Measurements from ENCODE around the gene NDUFS7.
"Not testable (repeated sequence)": the region's sequence is repeated elsewhere in the genome, so short reads cannot be mapped to it uniquely, and the experiment has no call there.

The NDUFS7 gene

DNA sequence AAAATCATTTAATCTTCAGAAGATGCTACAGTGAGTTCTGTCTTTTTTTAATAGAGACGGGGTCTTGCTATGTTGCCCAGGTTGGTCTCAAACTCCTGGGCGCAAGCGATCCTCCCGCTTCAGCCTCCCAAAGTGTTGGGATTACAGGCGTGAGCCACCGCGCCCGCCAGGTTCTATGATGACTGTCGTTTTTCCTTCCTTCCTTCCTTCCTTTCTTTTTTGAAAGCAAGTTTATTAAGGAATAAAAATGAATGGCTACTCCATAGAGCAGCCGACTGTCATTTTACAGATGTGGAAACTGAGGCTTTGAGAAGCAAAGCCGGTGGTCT lies 18.1 kb downstream of the NDUFS7 start:
- DNase-seq: no peak

DNA sequence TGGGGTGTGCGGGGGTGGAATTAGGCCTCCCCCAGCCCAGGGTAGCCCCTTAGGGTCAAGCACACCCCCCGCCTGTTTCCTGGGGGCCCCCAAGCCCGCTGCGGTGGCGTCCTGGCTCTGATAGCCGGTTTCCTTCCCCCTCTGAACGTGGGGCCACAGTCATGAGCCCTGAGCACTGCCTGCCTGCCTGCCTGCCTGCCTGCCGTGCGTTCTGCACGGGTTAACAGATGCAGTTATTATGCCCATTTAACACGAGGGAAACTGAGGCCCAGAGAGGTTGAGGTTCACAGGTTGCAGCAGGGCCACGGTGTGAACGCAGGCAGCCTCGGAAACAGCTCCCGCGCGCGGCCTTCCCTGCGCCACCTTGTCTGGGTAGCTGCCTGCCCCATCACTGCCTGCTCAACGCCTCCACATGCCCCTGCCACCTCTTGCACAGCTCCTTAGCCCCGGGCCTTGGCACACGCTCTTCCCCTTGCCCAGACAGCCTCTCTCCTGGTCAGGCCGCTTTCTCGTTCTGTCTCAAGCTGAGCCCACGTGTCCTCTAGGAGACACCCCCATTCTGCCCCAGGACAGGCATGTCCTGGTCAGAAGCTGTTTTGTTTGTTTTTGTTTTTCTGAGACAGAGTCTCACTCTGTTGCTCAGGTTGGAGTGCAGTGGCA lies 18.8 kb downstream of the NDUFS7 start:
- DNase-seq: no peak

DNA sequence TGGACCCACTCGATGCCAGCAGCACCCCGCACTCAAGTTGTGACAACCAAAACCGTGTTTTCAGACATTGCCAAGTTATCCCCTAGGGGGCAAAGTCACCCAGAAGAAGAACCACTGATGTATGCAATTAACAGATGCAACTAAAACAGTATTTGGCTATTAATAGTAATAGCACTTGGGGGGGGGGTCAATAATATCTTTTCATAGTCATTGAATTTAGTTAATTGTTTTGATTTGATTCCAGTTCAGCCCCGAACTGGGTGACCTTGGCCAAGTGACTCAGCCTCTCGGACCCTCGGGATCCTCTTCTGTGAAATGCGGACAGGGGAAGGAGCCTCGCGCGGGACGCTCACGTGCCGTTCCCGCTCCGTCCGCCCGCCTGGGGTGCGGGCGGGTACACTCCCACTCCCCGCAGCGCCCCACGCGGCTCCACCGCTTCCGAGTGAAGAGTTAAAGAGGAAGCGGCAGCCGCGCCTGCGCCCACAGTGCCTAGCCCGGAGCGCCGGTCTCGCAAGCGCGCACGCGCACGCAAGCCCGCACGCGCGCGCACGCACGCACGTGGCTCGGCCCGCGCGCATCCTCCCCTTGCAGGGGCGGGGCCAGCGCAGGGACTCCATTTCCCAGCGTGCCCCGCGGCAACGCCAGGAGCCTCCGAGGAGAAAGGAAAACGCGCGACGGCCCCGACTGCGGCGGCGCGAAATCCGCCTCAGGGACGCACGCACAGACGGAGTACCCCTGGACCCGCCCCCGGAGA lies 23.2 kb downstream of the NDUFS7 start:
- DNase-seq: peak; percentile 91

DNA sequence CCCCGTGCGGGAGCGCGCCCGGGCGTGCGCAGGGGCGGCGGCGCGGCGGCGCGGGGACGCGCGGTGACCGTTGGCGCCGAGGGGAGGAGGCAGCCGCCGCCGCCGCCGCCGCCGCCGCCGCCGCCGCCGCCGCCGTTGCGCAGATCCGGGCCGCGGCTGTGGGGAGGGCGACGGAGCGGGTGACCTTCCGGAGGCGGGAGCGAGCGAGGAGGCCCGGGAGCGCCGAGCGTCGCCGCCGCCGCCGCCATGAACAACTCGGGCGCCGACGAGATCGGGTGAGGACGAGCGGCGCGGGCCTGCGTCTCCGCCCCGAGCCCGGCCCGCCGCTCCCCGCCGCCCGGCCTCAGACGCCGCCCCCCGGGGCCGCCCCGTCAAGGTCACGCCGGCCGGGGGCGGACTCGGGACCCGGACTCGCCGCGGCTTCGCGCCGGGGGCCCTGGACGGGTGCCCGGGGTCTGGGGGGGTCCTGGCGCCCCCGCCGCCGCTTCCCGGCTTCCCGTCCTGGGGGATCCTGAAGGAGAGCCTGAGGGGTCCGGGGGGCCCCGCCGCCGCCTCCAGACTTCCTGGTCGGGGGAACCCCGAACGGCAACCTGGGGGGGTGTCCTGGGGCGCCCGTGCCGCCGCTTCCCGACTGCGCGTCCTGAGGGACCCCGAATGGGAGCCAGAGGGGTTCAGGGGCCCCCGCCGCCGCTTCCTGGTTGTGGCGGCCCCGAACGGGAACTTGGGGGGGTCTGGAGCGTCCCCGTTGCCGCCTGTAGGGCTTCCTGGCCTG lies 24.0 kb downstream of the NDUFS7 start, which contains the start of gene DAZAP1:
Gene DAZAP1 (plus strand): TSS at position 59 of the 772 bp plus-strand sequence. CDS start 188 bp downstream, at position 247.
- DNase-seq: no peak

DNA sequence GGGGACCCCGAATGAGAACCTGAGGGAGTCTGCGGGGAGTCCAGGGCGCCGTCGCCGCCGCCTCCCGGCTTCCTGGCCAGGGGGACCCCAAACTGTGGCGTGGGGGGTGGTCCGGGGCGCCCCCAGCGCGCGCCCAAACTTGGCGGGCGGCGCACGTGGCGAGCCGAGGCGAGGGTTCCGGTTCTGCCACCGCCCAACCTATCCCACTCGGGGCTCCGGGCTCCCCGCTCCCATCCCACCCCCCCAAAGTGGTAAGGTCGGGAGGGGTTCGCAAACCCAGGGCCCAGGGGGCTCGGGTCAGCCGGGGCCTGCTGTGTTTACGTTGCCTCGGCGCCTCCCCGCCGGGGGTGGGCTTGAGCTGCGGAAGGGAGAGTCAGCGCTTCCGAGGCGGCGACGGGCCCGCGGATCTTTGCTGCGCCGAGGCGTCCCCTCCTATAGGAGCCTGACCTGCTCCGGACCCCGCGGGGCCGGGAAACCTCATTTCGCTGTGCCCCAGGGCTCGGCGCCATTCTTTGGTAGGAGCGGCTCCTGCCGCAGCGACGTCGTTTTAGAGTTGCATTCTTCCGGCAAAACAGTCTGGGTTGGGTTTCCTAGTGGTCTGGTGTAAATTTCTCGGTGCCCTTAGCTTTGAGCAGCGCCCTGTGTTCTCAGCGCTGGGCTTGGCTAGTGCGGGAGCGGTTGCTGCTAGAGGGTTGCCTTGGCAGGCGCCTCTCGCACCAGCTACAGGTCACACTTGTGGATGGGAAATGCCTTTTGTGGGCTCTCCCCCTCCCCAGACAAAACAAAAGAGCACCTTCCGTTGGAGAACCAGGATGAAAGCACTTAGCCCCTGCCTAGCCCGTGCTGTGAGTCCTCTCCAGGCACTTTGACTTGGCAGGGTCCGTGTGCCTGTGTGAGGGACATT lies 24.8 kb downstream of the NDUFS7 start:
- no peak for DNase-seq

DNA sequence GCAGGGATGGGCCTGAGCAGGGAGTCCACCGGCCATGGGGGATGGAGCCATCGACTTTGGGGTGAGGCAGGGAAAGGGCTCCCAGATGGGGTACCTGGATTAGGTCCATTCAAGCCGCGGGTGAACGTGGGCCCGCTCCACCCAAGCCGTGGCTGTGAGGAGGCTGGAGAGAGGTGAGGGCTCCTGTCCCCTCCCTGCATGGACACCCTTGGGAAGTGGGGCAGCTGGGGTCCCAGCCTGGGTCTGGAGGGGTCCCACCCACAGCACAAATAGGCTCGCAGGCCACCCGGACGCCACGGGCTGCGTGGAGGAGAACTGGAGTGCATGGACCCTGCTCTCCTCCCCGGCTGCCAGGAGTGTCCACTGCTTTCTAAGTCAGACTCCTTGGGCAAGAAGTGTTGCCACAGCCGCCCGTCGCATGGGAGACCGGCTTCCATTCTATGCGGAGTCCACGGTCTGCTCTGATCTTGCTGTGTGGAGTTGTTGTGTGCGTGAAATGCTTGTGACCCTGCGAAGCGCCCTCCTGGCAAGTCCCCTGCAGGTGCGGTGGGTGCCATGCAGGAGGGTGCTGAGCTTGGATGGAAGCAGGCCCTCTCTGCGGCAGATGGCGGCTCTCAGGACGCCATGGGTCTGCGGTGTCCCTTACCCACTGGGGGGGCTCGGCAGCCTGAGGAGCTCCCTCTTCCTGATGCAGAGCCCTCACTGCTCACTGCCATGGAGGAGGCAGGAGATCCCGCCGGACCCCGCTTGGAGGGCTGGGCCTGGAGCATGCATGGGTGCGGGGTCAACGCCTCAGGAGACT lies 25.7 kb downstream of the NDUFS7 start:
- no peak for DNase-seq

DNA sequence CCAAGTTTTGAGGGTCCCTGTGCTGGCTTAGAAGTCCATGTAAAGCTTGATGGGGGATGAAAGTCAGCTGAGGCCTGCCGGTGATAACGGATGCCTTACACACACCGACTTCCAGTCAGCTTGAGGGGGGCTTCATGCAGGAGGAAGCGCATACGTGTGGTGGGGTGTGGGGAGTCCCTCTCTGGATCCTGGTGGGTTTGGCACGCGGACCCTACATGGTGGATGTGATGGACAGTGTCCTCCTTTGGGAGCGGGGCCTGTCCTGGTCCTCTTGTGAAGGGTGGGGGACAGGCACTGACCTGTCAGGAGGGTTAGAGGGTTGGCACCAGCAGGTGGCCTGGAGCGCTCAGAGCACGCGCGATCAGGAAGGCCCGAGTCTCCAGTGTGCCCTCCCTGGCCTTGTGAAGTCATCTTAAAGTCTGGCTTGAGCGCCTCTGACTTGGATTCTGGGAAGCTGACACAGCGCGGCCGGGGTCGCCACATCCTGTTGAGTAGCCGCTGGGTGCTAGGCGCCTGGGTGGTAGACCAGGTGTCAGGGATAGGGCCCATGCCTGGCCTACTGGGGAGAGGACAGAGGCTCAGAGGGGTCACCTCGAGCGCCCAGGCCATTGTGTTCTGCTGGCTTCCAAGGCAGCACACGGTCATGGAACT lies 26.6 kb downstream of the NDUFS7 start:
- DNase-seq: no peak

DNA sequence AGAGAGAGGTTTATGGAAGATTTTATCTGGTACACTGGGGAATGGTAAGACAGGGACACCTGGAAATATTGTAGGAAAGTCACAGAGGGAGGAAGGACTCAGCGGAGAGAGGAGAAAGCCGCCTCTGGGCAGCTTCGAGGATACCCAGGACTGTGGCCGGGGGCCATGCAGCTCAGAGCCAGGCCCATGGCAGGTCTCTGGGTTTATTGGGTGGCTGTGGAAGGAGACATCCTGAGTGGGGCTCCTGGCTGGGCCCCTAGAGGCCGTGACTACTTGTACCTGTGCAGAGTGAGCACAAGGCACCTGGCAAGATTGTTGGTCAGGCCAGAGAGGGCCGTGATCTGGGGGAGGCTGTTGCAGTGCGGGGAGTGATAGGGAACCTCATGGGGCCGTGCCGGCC lies 27.1 kb downstream of the NDUFS7 start:
- no peak for DNase-seq

DNA sequence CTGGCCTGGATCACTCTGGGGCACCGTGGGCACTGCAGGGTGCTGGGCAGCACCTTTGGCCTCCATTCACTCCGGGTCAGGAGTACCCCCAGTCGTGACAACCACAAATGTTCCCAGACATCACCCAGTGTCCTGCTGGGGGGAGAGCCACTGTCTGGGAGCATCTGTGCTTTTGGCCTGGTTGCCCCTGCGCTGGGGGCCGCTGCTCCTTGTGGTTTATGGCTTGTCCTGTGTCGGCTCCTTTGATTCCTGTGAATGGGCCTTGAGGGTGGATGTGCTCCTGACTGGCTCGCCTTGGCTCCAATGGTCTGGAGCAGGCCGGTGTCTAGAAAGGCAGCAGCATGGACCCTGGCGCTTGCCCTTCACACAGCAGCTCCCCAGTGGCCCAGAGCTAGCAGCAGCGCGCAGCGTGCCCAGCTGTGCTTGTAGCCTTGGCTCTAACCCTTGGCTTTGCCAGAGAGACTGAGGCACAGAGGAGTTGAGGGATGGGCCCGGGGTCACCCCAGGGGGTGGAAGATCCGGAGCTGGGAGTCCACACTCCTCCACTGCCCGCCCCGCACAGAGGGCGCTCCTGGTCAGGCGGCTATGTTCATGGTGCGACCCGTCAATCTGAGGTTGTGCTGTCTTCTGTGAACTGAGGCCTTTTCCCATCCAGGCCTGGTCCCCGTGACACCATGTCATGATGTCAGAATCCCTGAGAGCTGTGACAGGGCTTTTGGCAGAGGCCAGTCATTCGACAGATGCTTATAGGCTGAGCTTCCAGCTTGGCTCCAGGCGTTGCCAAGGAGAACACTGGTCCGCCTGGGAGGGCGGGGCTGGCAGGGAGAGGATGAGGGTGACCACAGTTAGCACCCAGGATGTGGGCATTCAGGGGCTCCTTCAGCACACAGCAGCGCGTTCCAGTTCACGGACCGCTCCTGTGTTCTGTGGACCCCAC lies 27.8 kb downstream of the NDUFS7 start:
- no peak for DNase-seq

DNA sequence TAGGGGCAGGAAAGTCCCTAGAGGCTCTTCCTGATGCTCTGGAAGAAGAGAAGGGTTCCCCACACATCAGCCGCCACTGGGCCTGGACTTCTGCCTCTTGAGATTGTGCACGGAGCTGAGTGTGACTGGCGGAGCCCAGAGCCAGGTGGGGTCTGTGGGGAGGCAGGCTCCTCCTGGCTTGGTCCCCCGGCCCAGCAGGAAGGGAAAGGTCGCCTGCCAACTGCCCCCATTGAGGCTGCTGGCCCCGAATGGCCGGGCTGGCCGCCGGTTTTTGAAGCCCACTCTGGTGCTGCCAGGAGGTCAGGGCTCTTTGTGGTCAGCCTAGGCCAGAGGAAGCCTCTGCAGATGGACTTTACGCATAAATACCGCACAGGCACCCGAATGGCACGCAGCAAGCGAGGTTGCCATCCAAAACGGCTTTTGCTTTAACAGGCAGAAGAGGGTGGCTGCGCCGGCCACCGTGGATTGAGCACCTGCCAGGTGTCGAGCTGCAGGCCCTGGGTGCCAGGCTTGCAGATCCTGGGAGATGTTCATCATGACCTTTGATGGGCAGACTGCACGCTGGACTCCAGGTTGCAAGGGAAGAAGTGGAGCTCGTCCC lies 28.7 kb downstream of the NDUFS7 start:
- DNase-seq: no peak

DNA sequence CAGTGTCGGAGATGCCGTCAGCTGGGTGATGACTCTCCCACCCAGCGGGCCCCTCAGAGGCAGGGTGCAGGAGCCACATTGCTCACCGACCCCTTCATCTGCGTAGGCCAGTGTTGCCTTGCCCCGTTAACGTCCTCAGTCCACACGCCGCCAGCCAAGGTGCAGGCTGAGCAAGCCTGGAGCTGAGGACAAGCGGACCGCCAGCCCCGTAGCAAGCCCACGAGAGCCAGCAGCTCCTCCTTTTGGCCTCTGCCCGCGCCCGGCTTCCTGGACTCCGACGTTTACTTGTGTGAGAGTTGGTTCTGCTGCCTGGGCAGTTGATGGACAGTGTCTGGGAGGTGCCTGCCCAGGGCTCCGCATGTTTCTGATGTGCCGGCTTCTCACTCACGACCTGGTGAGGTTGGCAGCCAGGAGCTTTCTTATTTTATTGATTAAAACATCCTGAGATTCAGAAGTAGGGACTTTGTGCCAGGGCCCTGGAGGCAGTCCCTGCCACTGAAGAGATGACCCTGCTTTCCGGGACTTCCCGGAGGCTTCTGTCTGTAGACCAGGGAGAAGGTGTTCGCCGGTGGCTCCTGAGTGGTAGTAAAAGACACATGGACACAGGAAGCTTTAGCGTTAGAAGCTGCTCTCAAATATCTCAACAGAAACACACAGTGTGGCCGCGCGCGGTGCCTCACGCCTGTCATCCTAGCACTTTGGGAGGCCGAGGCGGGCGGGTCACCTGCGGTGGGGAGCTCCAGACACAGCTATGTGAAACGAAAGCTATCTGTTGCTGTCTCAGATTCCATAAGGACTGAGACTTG lies 29.5 kb downstream of the NDUFS7 start:
- no peak for DNase-seq

DNA sequence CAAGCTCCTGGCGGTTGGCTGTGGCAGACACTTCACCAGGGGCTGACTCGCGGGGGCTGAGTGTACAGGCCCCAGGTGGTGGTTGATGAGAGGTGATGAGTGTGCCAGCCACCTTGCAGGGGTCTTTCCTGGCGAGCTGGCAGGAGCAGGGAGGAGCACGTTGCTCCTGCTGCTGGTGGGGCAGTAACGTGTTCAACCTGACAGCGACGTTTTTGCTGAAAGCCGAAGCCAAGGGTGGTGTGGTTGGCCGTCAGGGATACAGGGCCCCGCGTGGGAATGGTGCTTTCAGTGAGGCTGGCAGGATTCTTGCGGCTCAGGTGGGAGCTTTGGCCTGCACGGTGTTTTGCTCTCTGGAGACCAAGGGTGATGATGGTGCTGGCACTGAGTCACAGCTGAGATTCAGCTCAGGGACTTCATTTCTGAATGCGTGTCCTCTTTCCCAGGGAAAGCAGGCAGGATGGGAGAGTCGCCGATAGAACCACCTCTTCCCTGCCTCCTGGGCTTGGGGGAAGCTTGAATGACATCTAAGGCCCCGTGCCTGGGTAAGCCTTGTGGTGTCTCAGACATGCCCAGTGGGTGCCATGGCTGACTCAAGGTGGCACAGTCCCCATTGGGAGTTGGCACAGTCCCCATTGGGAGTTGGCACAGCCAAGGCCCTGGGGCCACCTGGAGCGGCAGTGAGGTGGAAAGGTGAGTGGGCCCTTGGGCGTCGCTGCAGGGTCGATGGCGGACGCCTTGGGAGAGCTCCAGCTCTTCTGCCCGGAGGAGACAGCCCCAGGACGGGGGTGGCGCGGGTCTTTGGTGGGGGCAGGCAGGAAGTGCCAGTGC lies 32.5 kb downstream of the NDUFS7 start:
- DNase-seq: no peak

DNA sequence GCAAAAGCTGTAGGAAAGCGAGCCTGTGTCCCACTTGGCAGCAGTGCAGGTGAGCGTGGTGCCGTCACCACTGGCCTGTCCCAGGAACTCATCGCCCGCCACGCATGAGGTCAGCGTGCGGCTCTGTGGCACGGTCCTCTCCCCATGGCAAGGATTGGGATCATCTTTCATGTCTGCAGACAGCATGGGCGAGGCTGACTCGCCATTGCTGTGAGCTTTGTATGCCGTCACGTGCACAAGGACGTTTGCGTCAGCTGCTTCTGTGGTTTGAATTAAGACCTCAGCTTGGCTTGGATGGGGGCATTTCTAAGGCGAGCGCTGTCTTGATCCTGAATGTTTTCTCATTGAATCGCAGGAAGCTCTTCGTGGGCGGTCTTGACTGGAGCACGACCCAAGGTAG lies 33.4 kb downstream of the NDUFS7 start:
- no peak for DNase-seq

DNA sequence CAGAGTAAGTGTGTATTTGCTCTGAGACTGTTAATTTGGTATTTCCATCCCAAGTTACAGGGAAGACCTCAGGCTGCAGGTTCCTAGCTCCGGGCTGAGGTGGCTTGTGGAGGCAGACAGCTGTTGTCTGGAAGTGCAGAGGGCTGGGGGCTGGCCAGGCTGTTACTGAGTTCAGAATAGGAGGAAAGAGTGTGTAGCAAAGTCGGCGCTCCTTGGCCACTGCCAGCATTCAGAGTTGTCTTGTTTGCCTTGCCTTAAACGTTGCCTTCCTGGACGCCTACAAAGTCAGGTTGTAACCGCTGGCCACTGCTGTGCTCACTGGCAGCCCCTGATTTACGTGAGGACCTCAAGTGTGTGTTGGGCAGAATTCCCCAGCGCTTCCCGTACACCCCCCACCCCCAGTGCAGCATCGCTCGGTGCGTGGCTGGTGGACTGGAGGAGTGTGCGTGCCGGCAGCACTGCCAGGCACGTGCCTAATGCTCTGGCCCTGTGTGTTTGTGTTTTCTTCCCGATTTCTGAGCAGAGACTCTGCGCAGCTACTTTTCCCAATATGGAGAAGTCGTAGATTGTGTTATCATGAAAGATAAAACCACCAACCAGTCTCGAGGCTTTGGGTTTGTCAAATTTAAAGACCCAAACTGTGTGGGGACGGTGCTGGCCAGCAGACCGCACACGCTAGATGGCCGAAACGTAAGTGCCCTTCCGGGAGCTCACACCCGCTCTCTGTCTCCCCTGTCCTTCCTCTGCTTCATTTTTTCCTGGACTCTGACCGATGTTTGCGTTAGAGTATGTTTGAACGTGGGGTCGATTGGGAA lies 34.2 kb downstream of the NDUFS7 start:
- DNase-seq: no peak

DNA sequence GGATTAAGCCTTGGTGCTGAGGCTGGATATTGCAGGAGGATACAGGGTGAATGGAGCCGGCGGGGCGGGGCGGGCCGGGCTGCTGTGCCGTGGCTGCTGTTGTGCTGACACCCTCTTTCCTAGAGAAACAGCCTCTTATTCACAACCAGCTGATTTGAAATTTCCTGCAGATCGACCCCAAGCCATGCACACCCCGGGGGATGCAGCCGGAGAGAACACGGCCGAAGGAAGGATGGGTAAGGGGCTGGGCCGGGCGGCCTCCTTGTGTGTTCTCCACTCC lies 34.7 kb downstream of the NDUFS7 start:
- DNase-seq: no peak

DNA sequence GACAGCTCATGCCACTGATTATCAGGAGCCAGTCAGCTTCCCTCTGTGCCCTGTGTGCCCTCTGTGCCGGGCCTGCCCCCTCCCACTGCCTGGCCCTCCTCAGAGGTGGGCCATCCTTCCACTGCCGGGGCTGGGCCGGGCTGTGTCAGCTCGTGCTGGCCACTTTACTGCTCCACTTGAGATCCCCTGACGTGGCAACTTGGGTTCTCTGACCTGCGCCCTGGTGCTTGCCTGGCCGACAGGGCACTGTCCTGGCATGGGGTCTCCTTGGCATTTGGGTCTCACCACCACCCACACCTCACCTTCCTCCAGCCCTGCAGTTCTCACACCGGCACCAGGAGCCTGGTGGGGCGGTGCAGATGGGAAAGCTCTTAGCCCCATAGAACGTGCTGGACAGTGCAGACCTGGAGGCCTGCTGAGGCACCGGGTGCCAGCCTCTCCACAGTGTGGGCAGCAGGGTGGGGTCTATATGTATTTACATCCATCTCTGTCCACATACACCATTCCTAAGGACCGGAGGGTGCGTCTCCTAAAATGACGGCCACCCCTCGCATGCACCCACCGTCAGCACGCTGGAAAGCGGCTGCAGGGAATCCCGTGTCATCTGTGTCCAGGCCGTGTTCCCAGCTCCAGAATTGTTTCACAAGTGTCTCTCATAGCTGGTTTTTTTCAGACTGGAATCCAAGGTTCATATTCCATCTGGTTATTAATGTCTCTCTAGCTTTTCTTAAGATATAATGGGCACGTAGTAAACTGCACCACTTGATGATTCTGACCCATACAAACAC lies 35.4 kb downstream of the NDUFS7 start:
- DNase-seq: no peak

DNA sequence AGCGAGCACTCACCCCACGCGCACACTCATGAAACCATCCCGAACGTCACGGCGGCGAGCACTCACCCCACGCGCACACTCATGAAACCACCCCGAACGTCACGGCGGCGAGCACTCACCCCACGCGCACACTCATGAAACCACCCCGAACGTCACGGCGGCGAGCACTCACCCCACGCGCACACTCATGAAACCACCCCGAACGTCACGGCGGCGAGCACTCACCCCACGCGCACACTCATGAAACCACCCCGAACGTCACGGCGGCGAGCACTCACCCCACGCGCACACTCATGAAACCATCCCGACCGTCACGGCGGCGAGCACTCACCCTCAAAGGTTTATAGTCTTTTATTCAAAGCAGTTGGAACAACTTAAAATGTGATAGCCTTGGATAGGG lies 36.4 kb downstream of the NDUFS7 start:
- not testable (repeated sequence) for DNase-seq

Measured in DMS153 (cell line).